Sigmoid colon (tissue), 7 donors: ENCODE data around the gene TSEN2. TPM values are rescaled to one million over a fixed set of nuclear protein-coding genes. Genes with fewer than 3 reads are reported as not detected.
A peak's percentile ranks its signal among the peaks of the same experiment; 100 is the strongest.

Experiments used
- DNase-seq: peaks from one replicate; pipeline ENCODE4 v3.0.0-alpha.2; 2019
- H3K27ac ChIP-seq, 4 donors: fragments of 200-600 bp; sonication (generic); one replicate each; pipeline ENCODE4 v1.5.1; 2016 to 2019; ENCODE audit warnings: mild to moderate bottlenecking in 1 of 4
- H3K27me3 ChIP-seq, 3 donors: fragments of 200-600 bp; sonication (generic); one replicate each; pipeline ENCODE4 v1.5.1; 2019; ENCODE audit warnings: mild to moderate bottlenecking in 1 of 3
- H3K36me3 ChIP-seq, 4 donors: fragments of 200-600 bp; sonication (generic); one replicate each; pipeline ENCODE4 v1.5.1; 2016 to 2019
- H3K4me1 ChIP-seq, 4 donors: fragments of 200-600 bp; sonication (generic); one replicate each; pipeline ENCODE4 v1.5.1; 2017 to 2019
- H3K4me3 ChIP-seq, 4 donors: fragments of 200-600 bp; sonication (generic); one replicate each; pipeline ENCODE4 v1.5.1; 2017 to 2019; ENCODE audit warnings: mild to moderate bottlenecking in 2 of 4, moderate library complexity in 1 of 4
- H3K9me3 ChIP-seq, 4 donors: fragments of 200-600 bp in 3 of 4; sonication (generic) in 3 of 4; one replicate each; pipeline versions ENCODE4 v1.5.1 to v1.6.1; 2013 to 2019
- EP300 ChIP-seq, 4 donors: sonication (generic); formaldehyde crosslinking; IDR thresholded peaks; one replicate each; pipeline ENCODE4 v1.6.1; 2017; ENCODE audit warnings: antibody characterized with exemption in 4 of 4
- POLR2A ChIP-seq, 2 donors: fragments of 450-650 bp; IDR thresholded peaks; one replicate each; pipeline ENCODE4 v1.6.1; 2016; ENCODE audit warnings: antibody characterized with exemption in 2 of 2, mild to moderate bottlenecking in 2 of 2, moderate library complexity in 2 of 2
- POLR2AphosphoS5 ChIP-seq, 4 donors: sonication (generic); formaldehyde crosslinking; IDR thresholded peaks; one replicate each; pipeline ENCODE4 v1.6.1; 2017; ENCODE audit warnings: antibody characterized with exemption in 4 of 4
- WGBS, 2 donors: extraction: QIAGEN DNeasy Blood & Tissue Kit; methylation state at CpG; one replicate each; pipeline ENCODE4 v1.1.7; 2013; 5-methylcytosine and 5-hydroxymethylcytosine counted together
- intact Hi-C: fragments of 100-400 bp; cut with DNase I; formaldehyde crosslinking; loops from one replicate; pipeline ENCODE4 v1.15.1; 2023
- polyA plus RNA-seq, 3 donors: library from polyadenylated mRNA; stranded (reverse); fragments of 200-250 nt; gene quantifications; one replicate each; pipeline ENCODE4 v1.2.3, GENCODE V29; 2013
- total RNA-seq, 4 donors: library from RNA; depleted of rRNA; stranded (reverse); fragments of >200 nt; gene quantifications; one replicate each; pipeline ENCODE4 v1.1.0, GENCODE V29; 2016
- TF ChIP-seq, protein P1 (sequence below), 4 experiments: fragments of 450-650 bp in 3 of 4; fragments of 200-600 bp in 1 of 4; IDR thresholded peaks; one replicate each; pipeline ENCODE4 v1.5.1; 2016 to 2019; ENCODE audit warnings: antibody characterized with exemption in 4 of 4, mild to moderate bottlenecking in 3 of 4, moderate library complexity in 2 of 4
- donor health status: healthy with polysubstance abuse.
- donor health status: Bipolar disorder and iron deficiency.
- donor health status: healthy.

Gene TSEN2
- total and polyA plus RNA-seq, 7 donors, result 4.2 to 23.0 (median 16.1) TPM

GRCh38 chr3:12503126-12503957 lies 19.1 kb downstream of the TSEN2 start:
- H3K27me3 ChIP-seq, result no peaks in the 10 kb centered on the region
- TF ChIP-seq POLR2A (IDR thresholded peaks at IDR 0.05), result no peak
- TF ChIP-seq, protein P1, sequence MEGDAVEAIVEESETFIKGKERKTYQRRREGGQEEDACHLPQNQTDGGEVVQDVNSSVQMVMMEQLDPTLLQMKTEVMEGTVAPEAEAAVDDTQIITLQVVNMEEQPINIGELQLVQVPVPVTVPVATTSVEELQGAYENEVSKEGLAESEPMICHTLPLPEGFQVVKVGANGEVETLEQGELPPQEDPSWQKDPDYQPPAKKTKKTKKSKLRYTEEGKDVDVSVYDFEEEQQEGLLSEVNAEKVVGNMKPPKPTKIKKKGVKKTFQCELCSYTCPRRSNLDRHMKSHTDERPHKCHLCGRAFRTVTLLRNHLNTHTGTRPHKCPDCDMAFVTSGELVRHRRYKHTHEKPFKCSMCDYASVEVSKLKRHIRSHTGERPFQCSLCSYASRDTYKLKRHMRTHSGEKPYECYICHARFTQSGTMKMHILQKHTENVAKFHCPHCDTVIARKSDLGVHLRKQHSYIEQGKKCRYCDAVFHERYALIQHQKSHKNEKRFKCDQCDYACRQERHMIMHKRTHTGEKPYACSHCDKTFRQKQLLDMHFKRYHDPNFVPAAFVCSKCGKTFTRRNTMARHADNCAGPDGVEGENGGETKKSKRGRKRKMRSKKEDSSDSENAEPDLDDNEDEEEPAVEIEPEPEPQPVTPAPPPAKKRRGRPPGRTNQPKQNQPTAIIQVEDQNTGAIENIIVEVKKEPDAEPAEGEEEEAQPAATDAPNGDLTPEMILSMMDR (IDR thresholded peaks at IDR 0.05), result no peak
- TF ChIP-seq POLR2AphosphoS5 (IDR thresholded peaks at IDR 0.05), result no peak
- no peak for TF ChIP-seq EP300 (IDR thresholded peaks at IDR 0.05)
- intact Hi-C loops, result no loop called here
- H3K4me3 ChIP-seq, result no peak overlapping the region
- H3K27ac ChIP-seq, result no peak overlapping the region
- H3K36me3 ChIP-seq, result peaks cover 13 to 72% (median 16%) of the 10 kb centered on the region in 4 donors
- 84 to 88% methylated on average over 18 of the region's 18 CpGs for WGBS, 2 donors
- DNase-seq, result no peak
- H3K4me1 ChIP-seq, result peaks cover 0 to 12% (median 9%) of the 10 kb centered on the region in 4 donors
- H3K9me3 ChIP-seq, result no peaks in the 10 kb centered on the region

GRCh38 chr3:12506201-12506709 lies 22.0 kb downstream of the TSEN2 start:
- WGBS, 2 donors, result 94 to 98% methylated on average over 5 of the region's 5 CpGs
- Histone ChIP-seq H3K4me3 (no peak overlapping the region), H3K27me3 (no peaks in the 10 kb centered on the region), H3K36me3 (peaks cover 7 to 55% (median 12%) of the 10 kb centered on the region in 4 donors), H3K9me3 (no peaks in the 10 kb centered on the region), H3K27ac (no peak overlapping the region), H3K4me1 (peaks cover 0 to 21% (median 10%) of the 10 kb centered on the region in 4 donors)
- TF ChIP-seq EP300 (IDR thresholded peaks at IDR 0.05), result no peak
- TF ChIP-seq, protein P1 (IDR thresholded peaks at IDR 0.05), result no peak
- no peak for TF ChIP-seq POLR2AphosphoS5 (IDR thresholded peaks at IDR 0.05)
- intact Hi-C loops, result no loop called here
- no peak for DNase-seq

GRCh38 chr3:12507591-12508281 lies 23.5 kb downstream of the TSEN2 start:
- no peaks in the 10 kb centered on the region for H3K27me3 ChIP-seq
- no peaks in the 10 kb centered on the region for H3K9me3 ChIP-seq
- peaks cover 7 to 53% (median 12%) of the 10 kb centered on the region in 4 donors for H3K36me3 ChIP-seq
- TF ChIP-seq EP300 (IDR thresholded peaks at IDR 0.05), result no peak
- no peak for TF ChIP-seq POLR2A (IDR thresholded peaks at IDR 0.05)
- TF ChIP-seq POLR2AphosphoS5 (IDR thresholded peaks at IDR 0.05), result no peak
- TF ChIP-seq, protein P1 (IDR thresholded peaks at IDR 0.05), result no peak
- intact Hi-C loops, result no loop called here
- DNase-seq, result no peak
- no peak overlapping the region for H3K4me3 ChIP-seq
- peaks cover 0 to 21% (median 10%) of the 10 kb centered on the region in 4 donors for H3K4me1 ChIP-seq
- peak overlapping the region; percentile 36 to 78 (median 49) for H3K27ac ChIP-seq
- 83 to 87% methylated on average over 8 of the region's 8 CpGs for WGBS, 2 donors

DNA sequence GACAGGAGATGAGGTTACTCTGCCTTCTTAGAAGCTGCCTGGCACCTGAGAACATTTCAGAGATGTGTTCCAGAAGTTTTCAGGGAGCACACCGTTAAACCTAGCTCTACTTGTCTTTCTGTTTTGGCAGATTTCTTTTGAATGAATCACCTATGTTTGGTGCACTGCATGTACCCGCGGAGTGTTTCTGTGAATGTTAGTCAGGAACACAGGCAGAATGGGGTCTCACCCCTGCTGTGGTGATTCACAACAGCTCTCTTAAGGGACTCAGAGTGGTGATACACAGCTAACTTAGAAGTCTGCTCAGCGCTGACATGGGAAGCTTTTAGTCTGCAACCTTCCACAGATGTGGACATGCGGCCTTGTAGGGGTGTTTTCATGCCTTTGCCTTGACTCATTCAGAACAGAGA lies 24.0 kb downstream of the TSEN2 start:
- intact Hi-C loops, result no loop called here
- DNase-seq, result peak; percentile 83

More for the DNA sequence above, 24.0 kb downstream of the TSEN2 start:
- Histone ChIP-seq H3K27me3 (no peaks in the 10 kb centered on the region), H3K27ac (peak overlapping the region; percentile 36 to 78 (median 49)), H3K36me3 (peaks cover 5 to 51% (median 10%) of the 10 kb centered on the region in 4 donors), H3K4me3 (no peak overlapping the region), H3K9me3 (no peaks in the 10 kb centered on the region), H3K4me1 (peaks cover 0 to 21% (median 10%) of the 10 kb centered on the region in 4 donors)
- 82 to 86% methylated on average over 5 of the region's 5 CpGs for WGBS, 2 donors
- TF ChIP-seq, protein P1 (IDR thresholded peaks at IDR 0.05), result no peak
- peak in 2 of 4 donors; percentile 26 to 43 for TF ChIP-seq POLR2AphosphoS5 (IDR thresholded peaks at IDR 0.05)
